ENCODE measurements around the gene DGKH. TPM values are rescaled to one million over a fixed set of nuclear protein-coding genes. Genes with fewer than 3 reads are reported as not detected.

The DGKH gene
- total RNA-seq, 1 experiment from 2014 or later = 22.8 TPM

- CTCF ChIA-PET = no interaction called here
- POLR2A ChIA-PET = no interaction called here
These were observed 232.1 kb downstream of the DGKH start for GRCh38 chr13:42280537-42280936.

GRCh38 chr13:42283574-42283973, 235.1 kb downstream of the DGKH start:
- no peak for TF ChIP-seq SIN3A (IDR thresholded peaks at IDR 0.05; ENCODE audit: borderline replicate concordance, insufficient read depth, low read depth, low read length)
- DNase-seq (ENCODE audit: low read depth, low spot score) = no peak
- H3K9me3 ChIP-seq (ENCODE audit: control insufficient read depth, insufficient read depth, low read depth, low read length) = no peaks in the 10 kb centered on the region
- no peaks in the 10 kb centered on the region for H3K4me1 ChIP-seq (ENCODE audit: control insufficient read depth, insufficient read depth, low read length)
- no peak overlapping the region for H3K27ac ChIP-seq (ENCODE audit: low read length)
- no peak overlapping the region for H3K4me3 ChIP-seq (ENCODE audit: low read depth in 2 of 2, low read length in 2 of 2)
- in situ Hi-C loops (cut with HindIII; ENCODE audit: low pct_unique_long_range_greater_than_20kb, low sequenced_read_pairs) (no loop called here), intact Hi-C loops (cut with micrococcal nuclease; ENCODE audit: unreplicated experiment) (no loop called here)
- ATAC-seq = no peak
- H3K27me3 ChIP-seq (ENCODE audit: control insufficient read depth, insufficient read depth, low read length) = no peaks in the 10 kb centered on the region
- CTCF ChIA-PET = no interaction called here
- POLR2A ChIA-PET = no interaction called here
- BruUV-seq (replicated peaks) = no TSS peak
- peaks cover 2% of the 10 kb centered on the region; the same call in 1 of the 2 replicates for H3K36me3 ChIP-seq (ENCODE audit: control insufficient read depth, insufficient read depth, low read length)

More at GRCh38 chr13:42280537-42280936, 232.1 kb downstream of the DGKH start:
- no peaks in the 10 kb centered on the region for H3K36me3 ChIP-seq (ENCODE audit: control insufficient read depth, insufficient read depth, low read length)
- no peak overlapping the region for H3K4me3 ChIP-seq (ENCODE audit: low read depth in 2 of 2, low read length in 2 of 2)
- ATAC-seq (no peak), DNase-seq (ENCODE audit: low read depth, low spot score) (no peak)
- BruUV-seq (replicated peaks) = no TSS peak
- intact Hi-C loops (cut with micrococcal nuclease; ENCODE audit: unreplicated experiment) (no loop called here), in situ Hi-C loops (cut with HindIII; ENCODE audit: low pct_unique_long_range_greater_than_20kb, low sequenced_read_pairs) (no loop called here)
- no peaks in the 10 kb centered on the region for H3K4me1 ChIP-seq (ENCODE audit: control insufficient read depth, insufficient read depth, low read length)
- TF ChIP-seq TCF7L2 (IDR thresholded peaks at IDR 0.05; ENCODE audit: low read depth, low read length) = no peak
- TF ChIP-seq CTCF (IDR thresholded peaks at IDR 0.05) = no peak
- no peak for TF ChIP-seq REST (IDR thresholded peaks at IDR 0.05; ENCODE audit: insufficient read depth in 1 of 2, low read depth in 2 of 2, low read length in 1 of 2)
- TF ChIP-seq POLR2AphosphoS5 (IDR thresholded peaks at IDR 0.05; ENCODE audit: low read depth, low read length) = no peak
- no peak for TF ChIP-seq SIN3A (IDR thresholded peaks at IDR 0.05; ENCODE audit: borderline replicate concordance, insufficient read depth, low read depth, low read length)
- H3K9me3 ChIP-seq (ENCODE audit: control insufficient read depth, insufficient read depth, low read depth, low read length) = no peaks in the 10 kb centered on the region
- no peak overlapping the region for H3K27ac ChIP-seq (ENCODE audit: low read length)
- H3K27me3 ChIP-seq (ENCODE audit: control insufficient read depth, insufficient read depth, low read length) = no peaks in the 10 kb centered on the region

GRCh38 chr13:42284068-42284467, 235.6 kb downstream of the DGKH start:
- CTCF ChIA-PET = no interaction called here
- no peak for ATAC-seq
- in situ Hi-C loops (cut with HindIII; ENCODE audit: low pct_unique_long_range_greater_than_20kb, low sequenced_read_pairs) (no loop called here), intact Hi-C loops (cut with micrococcal nuclease; ENCODE audit: unreplicated experiment) (no loop called here)
- Histone ChIP-seq H3K27ac (ENCODE audit: low read length) (no peak overlapping the region), H3K4me1 (ENCODE audit: control insufficient read depth, insufficient read depth, low read length) (no peaks in the 10 kb centered on the region), H3K4me3 (ENCODE audit: low read depth in 2 of 2, low read length in 2 of 2) (no peak overlapping the region), H3K9me3 (ENCODE audit: control insufficient read depth, insufficient read depth, low read depth, low read length) (no peaks in the 10 kb centered on the region), H3K36me3 (ENCODE audit: control insufficient read depth, insufficient read depth, low read length) (peaks cover 2% of the 10 kb centered on the region; the same call in 1 of the 2 replicates), H3K27me3 (ENCODE audit: control insufficient read depth, insufficient read depth, low read length) (no peaks in the 10 kb centered on the region)
- no peak for DNase-seq (ENCODE audit: low read depth, low spot score)
- TF ChIP-seq POLR2AphosphoS5 (IDR thresholded peaks at IDR 0.05; ENCODE audit: low read depth, low read length) (no peak), CTCF (IDR thresholded peaks at IDR 0.05) (no peak), TCF7L2 (IDR thresholded peaks at IDR 0.05; ENCODE audit: low read depth, low read length) (no peak), REST (IDR thresholded peaks at IDR 0.05; ENCODE audit: insufficient read depth in 1 of 2, low read depth in 2 of 2, low read length in 1 of 2) (no peak), SIN3A (IDR thresholded peaks at IDR 0.05; ENCODE audit: borderline replicate concordance, insufficient read depth, low read depth, low read length) (no peak)
- POLR2A ChIA-PET = no interaction called here
- no TSS peak for BruUV-seq (replicated peaks)
